Measurements from ENCODE around the gene OR9K2. TPM values are rescaled to one million over a fixed set of nuclear protein-coding genes. Genes with fewer than 3 reads are reported as not detected.

The OR9K2 gene
- polyA plus RNA-seq, 1 experiment: not detected

GRCh38 chr12:55173456-55173855, 47.2 kb downstream of the OR9K2 start:
- no peak for DNase-seq (ENCODE audit: low read depth, low spot score)
- Histone ChIP-seq H3K4me3 (ENCODE audit: low read depth, low read length) (no peak overlapping the region), H3K27ac (ENCODE audit: low read depth, low read length) (no peak overlapping the region), H3K27me3 (ENCODE audit: control insufficient read depth, insufficient read depth, low read length) (no peaks in the 10 kb centered on the region), H3K9me3 (ENCODE audit: control insufficient read depth, insufficient read depth, low read length) (no peaks in the 10 kb centered on the region)
- TF ChIP-seq CTCF (IDR thresholded peaks at IDR 0.05; ENCODE audit: low read depth, low read length): no peak
- POLR2A ChIA-PET: no interaction called here
- CTCF ChIA-PET: no interaction called here

Other genes starting within 250 kb of the OR9K2 start
- gene TESPA1, start 141.6 kb upstream of the OR9K2 start, polyA plus RNA-seq (2011; rRNA removed): not detected in 2 replicates
- not detected in 2 replicates for gene NEUROD4, start 106.4 kb upstream of the OR9K2 start, polyA plus RNA-seq (2011; rRNA removed)
- not detected in 2 replicates for gene OR10A7, start 94.6 kb downstream of the OR9K2 start, polyA plus RNA-seq (2011; rRNA removed)
- not detected in 2 replicates for gene OR6C74, start 118.2 kb downstream of the OR9K2 start, polyA plus RNA-seq (2011; rRNA removed)
- gene OR6C6, start 170.2 kb downstream of the OR9K2 start, polyA plus RNA-seq (2011; rRNA removed): not detected in 2 replicates
- not detected in 2 replicates for gene OR6C1, start 187.9 kb downstream of the OR9K2 start, polyA plus RNA-seq (2011; rRNA removed)
- not detected in 2 replicates for gene OR6C3, start 204.3 kb downstream of the OR9K2 start, polyA plus RNA-seq (2011; rRNA removed)
- not detected in 2 replicates for gene OR6C75, start 236.6 kb downstream of the OR9K2 start, polyA plus RNA-seq (2011; rRNA removed)